ENCODE measurements around the gene TP53I13.

DNA sequence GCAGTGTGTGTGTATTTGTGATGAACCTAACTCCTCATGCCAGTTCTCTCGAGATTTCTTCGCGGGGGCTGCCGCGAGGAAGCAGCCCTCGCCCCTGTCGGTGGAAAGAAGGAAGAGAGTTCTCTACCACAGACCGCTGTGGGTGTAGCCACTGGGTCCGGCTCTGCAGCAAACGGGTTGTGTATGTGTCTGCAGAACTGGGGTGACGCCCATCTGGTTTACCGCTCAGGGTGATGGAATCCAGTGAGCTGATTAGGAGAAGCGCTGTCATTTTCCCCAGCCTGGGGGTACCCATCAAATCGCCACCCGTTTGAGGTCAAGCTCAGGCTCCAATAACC, 46.5 kb downstream of the TP53I13 start:
- TF ChIP-seq, protein P1, sequence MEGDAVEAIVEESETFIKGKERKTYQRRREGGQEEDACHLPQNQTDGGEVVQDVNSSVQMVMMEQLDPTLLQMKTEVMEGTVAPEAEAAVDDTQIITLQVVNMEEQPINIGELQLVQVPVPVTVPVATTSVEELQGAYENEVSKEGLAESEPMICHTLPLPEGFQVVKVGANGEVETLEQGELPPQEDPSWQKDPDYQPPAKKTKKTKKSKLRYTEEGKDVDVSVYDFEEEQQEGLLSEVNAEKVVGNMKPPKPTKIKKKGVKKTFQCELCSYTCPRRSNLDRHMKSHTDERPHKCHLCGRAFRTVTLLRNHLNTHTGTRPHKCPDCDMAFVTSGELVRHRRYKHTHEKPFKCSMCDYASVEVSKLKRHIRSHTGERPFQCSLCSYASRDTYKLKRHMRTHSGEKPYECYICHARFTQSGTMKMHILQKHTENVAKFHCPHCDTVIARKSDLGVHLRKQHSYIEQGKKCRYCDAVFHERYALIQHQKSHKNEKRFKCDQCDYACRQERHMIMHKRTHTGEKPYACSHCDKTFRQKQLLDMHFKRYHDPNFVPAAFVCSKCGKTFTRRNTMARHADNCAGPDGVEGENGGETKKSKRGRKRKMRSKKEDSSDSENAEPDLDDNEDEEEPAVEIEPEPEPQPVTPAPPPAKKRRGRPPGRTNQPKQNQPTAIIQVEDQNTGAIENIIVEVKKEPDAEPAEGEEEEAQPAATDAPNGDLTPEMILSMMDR (IDR thresholded peaks at IDR 0.05) = no peak
- no peak for TF ChIP-seq EP300 (IDR thresholded peaks at IDR 0.05)
- TF ChIP-seq POLR2AphosphoS5 (IDR thresholded peaks at IDR 0.05) = no peak
- TF ChIP-seq POLR2A (IDR thresholded peaks at IDR 0.05) = no peak
